Mesenchymal stem cell (in vitro differentiated cells and primary cell): ENCODE results near the gene GPC3.

ENCODE experiments used
- DNase-seq: peaks from one replicate; pipeline ENCODE4 v3.0.0-alpha.2; 2013
- H2AFZ ChIP-seq: one replicate; pipeline ENCODE4 v1.6.1; 2013; ENCODE audit warnings: low read depth, mild to moderate bottlenecking, control low read depth, inconsistent platforms, low read length, moderate library complexity
- H2AK5ac ChIP-seq: 2 replicates; pipeline ENCODE4 v1.6.1; 2013; ENCODE audit warnings: low read length, moderate library complexity, mild to moderate bottlenecking, inconsistent platforms; ENCODE audit not compliant: severe bottlenecking
- H2BK120ac ChIP-seq: one replicate; pipeline ENCODE4 v1.6.1; 2013; ENCODE audit warnings: low read depth, mild to moderate bottlenecking, inconsistent platforms, low read length, moderate library complexity
- H2BK12ac ChIP-seq, 2 experiments: one replicate each; pipeline ENCODE4 v1.6.1; 2013; ENCODE audit warnings: inconsistent platforms in 2 of 2, low read length in 2 of 2, mild to moderate bottlenecking in 2 of 2, moderate library complexity in 2 of 2, control low read depth in 1 of 2
- H2BK15ac ChIP-seq: one replicate; pipeline ENCODE4 v1.6.1; 2013; ENCODE audit warnings: mild to moderate bottlenecking, low read depth, inconsistent platforms; ENCODE audit not compliant: poor library complexity, severe bottlenecking
- H2BK5ac ChIP-seq: 2 replicates; pipeline ENCODE4 v1.6.1; 2013; ENCODE audit warnings: low read depth, mild to moderate bottlenecking, low read length, control low read depth, inconsistent platforms; ENCODE audit not compliant: poor library complexity, severe bottlenecking
- H3K14ac ChIP-seq, 2 experiments: one replicate each; pipeline ENCODE4 v1.6.1; 2013; ENCODE audit warnings: inconsistent platforms in 2 of 2, low read length in 2 of 2, control low read depth in 1 of 2, mild to moderate bottlenecking in 1 of 2, moderate library complexity in 1 of 2
- H3K18ac ChIP-seq, 2 experiments: one replicate each; pipeline ENCODE4 v1.6.1; 2013; ENCODE audit warnings: inconsistent platforms in 2 of 2, low read length in 2 of 2, control low read depth in 1 of 2, low read depth in 1 of 2, mild to moderate bottlenecking in 1 of 2
- H3K23ac ChIP-seq, 2 experiments: one replicate each; pipeline ENCODE4 v1.6.1; 2013; ENCODE audit warnings: inconsistent platforms in 2 of 2, low read length in 2 of 2, mild to moderate bottlenecking in 2 of 2, moderate library complexity in 2 of 2, control low read depth in 1 of 2
- H3K27ac ChIP-seq: 2 replicates; pipeline ENCODE4 v1.5.1; 2013; ENCODE audit warnings: mild to moderate bottlenecking, moderate library complexity, low read length, control low read depth, inconsistent platforms; ENCODE audit not compliant: poor library complexity, severe bottlenecking
- H3K27me3 ChIP-seq, 2 experiments: 2 replicates each; pipeline versions ENCODE4 v1.6.1 to v1.7.0; 2013; ENCODE audit warnings: low read length in 2 of 2, mild to moderate bottlenecking in 2 of 2, moderate library complexity in 2 of 2, control low read depth in 1 of 2, inconsistent platforms in 1 of 2; ENCODE audit not compliant: control insufficient read depth in 1 of 2, insufficient read depth in 1 of 2
- H3K36me3 ChIP-seq, 2 experiments: 2 replicates each; pipeline versions ENCODE4 v1.6.1 to v1.7.0; 2013; ENCODE audit warnings: low read length in 2 of 2, control low read depth in 1 of 2, inconsistent platforms in 1 of 2, low read depth in 1 of 2, mild to moderate bottlenecking in 1 of 2; ENCODE audit not compliant: insufficient read depth in 2 of 2, control insufficient read depth in 1 of 2
- H3K4ac ChIP-seq, 2 experiments: one replicate each; pipeline ENCODE4 v1.6.1; 2013; ENCODE audit warnings: inconsistent platforms in 2 of 2, low read length in 2 of 2, mild to moderate bottlenecking in 2 of 2, moderate library complexity in 2 of 2, control low read depth in 1 of 2, low read depth in 1 of 2
- H3K4me1 ChIP-seq: 2 replicates; pipeline ENCODE4 v1.6.1; 2013; ENCODE audit warnings: low read depth, low read length, control low read depth; ENCODE audit not compliant: control insufficient read depth, insufficient read depth
- H3K4me2 ChIP-seq: 2 replicates; pipeline ENCODE4 v1.6.1; 2013; ENCODE audit warnings: low read length, mild to moderate bottlenecking, inconsistent platforms; ENCODE audit not compliant: poor library complexity, severe bottlenecking
- H3K4me3 ChIP-seq, 2 experiments: 2 replicates each; pipeline versions ENCODE4 v1.5.1 to v1.7.0; 2013; ENCODE audit warnings: low read length in 2 of 2, mild to moderate bottlenecking in 2 of 2, control low read depth in 1 of 2, low read depth in 1 of 2; ENCODE audit not compliant: insufficient read depth in 1 of 2
- H3K79me1 ChIP-seq: replicated peaks from 2 replicates; pipeline ENCODE4 v1.6.1; 2013; ENCODE audit warnings: mild to moderate bottlenecking, control low read depth, low read length, inconsistent platforms; ENCODE audit not compliant: poor library complexity, severe bottlenecking
- H3K9ac ChIP-seq: 2 replicates; pipeline ENCODE4 v1.7.0; 2013; ENCODE audit warnings: mild to moderate bottlenecking, low read length, moderate library complexity
- H3K9me3 ChIP-seq: 2 replicates; pipeline ENCODE4 v1.7.0; 2013; ENCODE audit warnings: mild to moderate bottlenecking, low read length; ENCODE audit not compliant: control insufficient read depth
- H4K8ac ChIP-seq: one replicate; pipeline ENCODE4 v1.6.1; 2013; ENCODE audit warnings: inconsistent platforms, mild to moderate bottlenecking, low read length, moderate library complexity
- H4K91ac ChIP-seq: one replicate; pipeline ENCODE4 v1.6.1; 2013; ENCODE audit warnings: mild to moderate bottlenecking, low read length, inconsistent platforms
- WGBS: methylation state at CpG from one replicate; pipeline ENCODE4 v1.1.7; 2013; ENCODE audit warnings: mixed read lengths; 5-methylcytosine and 5-hydroxymethylcytosine counted together

The GPC3 gene

GRCh38 chrX:134002921-134003615 is 17.7 kb upstream of the GPC3 start:
- Histone ChIP-seq H3K4me3 (peak overlapping the region in 1 of 2 experiments; percentile 33), H3K9me3 (no peaks in the 10 kb centered on the region), H4K8ac (no peak overlapping the region), H2BK12ac (no peak overlapping the region), H3K4me2 (no peak overlapping the region), H4K91ac (no peak overlapping the region), H2AFZ (no peak overlapping the region), H3K14ac (no peak overlapping the region), H3K27ac (no peak overlapping the region), H3K9ac (peak overlapping the region; percentile 70), H2BK120ac (no peak overlapping the region), H3K79me1 (no peaks in the 10 kb centered on the region), H3K4me1 (no peaks in the 10 kb centered on the region), H3K18ac (no peak overlapping the region), H3K36me3 (no peaks in the 10 kb centered on the region), H3K4ac (no peak overlapping the region), H2AK5ac (no peak overlapping the region), H2BK5ac (no peak overlapping the region), H3K27me3 (peaks cover 0 to 3% of the 10 kb centered on the region in 2 experiments), H2BK15ac (no peak overlapping the region), H3K23ac (no peak overlapping the region)
- WGBS = no CpG with 5 or more reads among the region's 4 CpGs
- DNase-seq = no peak

GRCh38 chrX:134000260-134001245 is 15.2 kb upstream of the GPC3 start:
- H3K4me2 ChIP-seq = no peak overlapping the region
- H4K8ac ChIP-seq = no peak overlapping the region
- no peak overlapping the region for H2BK12ac ChIP-seq
- no peak overlapping the region for H3K4ac ChIP-seq
- H3K14ac ChIP-seq = no peak overlapping the region
- no peak for DNase-seq
- no peak overlapping the region for H2AFZ ChIP-seq
- H3K27me3 ChIP-seq = peaks cover 0 to 3% of the 10 kb centered on the region in 2 experiments
- H3K18ac ChIP-seq = peak overlapping the region in 1 of 2 experiments; percentile 70
- no peak overlapping the region for H4K91ac ChIP-seq
- no peak overlapping the region for H3K4me3 ChIP-seq
- 87% methylated on average over 9 of the region's 14 CpGs for WGBS
- no peaks in the 10 kb centered on the region for H3K79me1 ChIP-seq
- H2AK5ac ChIP-seq = no peak overlapping the region
- no peak overlapping the region for H2BK15ac ChIP-seq
- no peak overlapping the region for H3K23ac ChIP-seq
- no peaks in the 10 kb centered on the region for H3K36me3 ChIP-seq
- no peaks in the 10 kb centered on the region for H3K4me1 ChIP-seq
- no peak overlapping the region for H3K27ac ChIP-seq
- H3K9me3 ChIP-seq = no peaks in the 10 kb centered on the region
- no peak overlapping the region for H2BK5ac ChIP-seq
- H3K9ac ChIP-seq = no peak overlapping the region
- H2BK120ac ChIP-seq = no peak overlapping the region

DNA sequence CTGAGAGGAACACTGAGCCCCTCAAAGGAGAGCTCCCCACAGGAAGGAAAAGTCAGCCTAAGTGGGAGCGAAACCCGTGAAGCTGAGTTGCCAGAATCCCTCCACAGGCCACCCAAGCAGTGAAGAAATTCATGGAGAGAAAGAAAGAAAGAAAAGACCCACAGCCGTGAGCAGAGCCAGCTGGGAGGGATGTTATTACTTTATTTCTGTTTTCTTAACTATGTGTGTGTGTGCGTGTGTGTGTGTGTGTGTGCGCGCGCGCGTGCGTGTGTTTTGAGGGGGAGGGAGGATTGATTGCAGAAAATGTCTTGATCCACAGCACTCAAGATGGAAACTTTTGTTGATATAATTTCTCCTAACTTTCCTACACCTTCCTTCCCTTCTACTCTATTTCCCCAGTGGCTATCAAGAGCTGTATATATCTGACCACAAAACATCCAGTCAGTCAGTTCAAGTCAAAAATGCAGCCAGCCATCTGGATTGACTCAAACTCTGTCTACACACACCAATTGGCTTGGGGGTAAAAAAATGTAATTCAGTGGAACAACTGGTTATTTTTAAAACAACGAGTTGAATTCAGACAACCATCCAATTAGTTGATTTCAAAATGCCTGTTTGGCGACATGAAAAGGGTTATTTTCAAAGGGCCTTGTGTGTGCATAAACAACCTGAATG is 13.8 kb upstream of the GPC3 start:
- Histone ChIP-seq H2AK5ac (no peak overlapping the region), H3K79me1 (no peaks in the 10 kb centered on the region), H2BK15ac (peak overlapping the region; percentile 52), H2BK5ac (no peak overlapping the region), H2BK12ac (no peak overlapping the region), H4K91ac (no peak overlapping the region), H3K9ac (peak overlapping the region; percentile 26), H3K36me3 (no peaks in the 10 kb centered on the region), H3K27ac (no peak overlapping the region), H3K4me1 (no peaks in the 10 kb centered on the region), H3K9me3 (no peaks in the 10 kb centered on the region), H3K4ac (no peak overlapping the region), H3K4me2 (no peak overlapping the region), H2BK120ac (no peak overlapping the region), H3K27me3 (peaks cover 0 to 3% of the 10 kb centered on the region in 2 experiments), H3K14ac (no peak overlapping the region), H3K18ac (peak overlapping the region in 1 of 2 experiments; percentile 12), H2AFZ (no peak overlapping the region), H3K23ac (no peak overlapping the region), H4K8ac (no peak overlapping the region), H3K4me3 (no peak overlapping the region)
- WGBS = 20% methylated on average over 4 of the region's 12 CpGs
- DNase-seq = peak; percentile 70

- no peak overlapping the region for H3K18ac ChIP-seq
- H2BK15ac ChIP-seq = no peak overlapping the region
- no peak overlapping the region for H3K4me2 ChIP-seq
- H3K14ac ChIP-seq = no peak overlapping the region
- DNase-seq = no peak
- H3K36me3 ChIP-seq = no peaks in the 10 kb centered on the region
- H4K8ac ChIP-seq = no peak overlapping the region
- H3K4ac ChIP-seq = no peak overlapping the region
- H2BK5ac ChIP-seq = no peak overlapping the region
- no peak overlapping the region for H2AK5ac ChIP-seq
- H2BK120ac ChIP-seq = no peak overlapping the region
- H3K4me1 ChIP-seq = no peaks in the 10 kb centered on the region
- no peak overlapping the region for H3K27ac ChIP-seq
- H3K23ac ChIP-seq = no peak overlapping the region
- no peaks in the 10 kb centered on the region for H3K79me1 ChIP-seq
- H3K9me3 ChIP-seq = no peaks in the 10 kb centered on the region
- H2AFZ ChIP-seq = no peak overlapping the region
- H3K9ac ChIP-seq = no peak overlapping the region
- H3K27me3 ChIP-seq = peaks cover 0 to 8% of the 10 kb centered on the region in 2 experiments
- H3K4me3 ChIP-seq = no peak overlapping the region
- no peak overlapping the region for H2BK12ac ChIP-seq
- no peak overlapping the region for H4K91ac ChIP-seq
Observed at GRCh38 chrX:133995759-133996158, 10.4 kb upstream of the GPC3 start.
